ENCODE data around the gene PCDH18.
"Not testable (repeated sequence)": the region's sequence is repeated elsewhere in the genome, so short reads cannot be mapped to it uniquely, and the experiment has no call there.

The PCDH18 gene

GRCh38 chr4:137531986-137532868 lies at the start of gene PCDH18:
Gene PCDH18 (minus strand): TSS chr4:137532494. CDS start chr4:137532088, 406 bp downstream.
- Mint-ChIP-seq H3K4me3 (no peak within 1 kb of the TSS), H3K4me1 (no peaks in the 10 kb centered on the region), H3K27me3 (peaks cover 0 to 6% of the 10 kb centered on the region in 2 donors), H3K9me3 (peaks cover 0 to 3% of the 10 kb centered on the region in 2 donors), H3K36me3 (no peaks in the 10 kb centered on the region), H3K27ac (no peak within 1 kb of the TSS)
- DNase-seq, result no peak
- peak in 1 of 2 donors; percentile 19 for ATAC-seq (replicated peaks)

- Mint-ChIP-seq H3K27me3 (no peaks in the 10 kb centered on the region), H3K4me1 (no peaks in the 10 kb centered on the region), H3K4me3 (no peak overlapping the region), H3K9me3 (peaks cover 0 to 2% of the 10 kb centered on the region in 2 donors), H3K27ac (no peak overlapping the region), H3K36me3 (no peaks in the 10 kb centered on the region)
- DNase-seq, result no peak
- ATAC-seq (replicated peaks), result no peak
Measured at GRCh38 chr4:137576446-137576845, 44.2 kb upstream of the PCDH18 start.

- Mint-ChIP-seq H3K27me3 (no peaks in the 10 kb centered on the region), H3K27ac (no peak overlapping the region), H3K4me3 (no peak overlapping the region)
Measured at GRCh38 chr4:137572647-137573046, 40.4 kb upstream of the PCDH18 start.

GRCh38 chr4:137572163-137572562 lies 39.9 kb upstream of the PCDH18 start:
- Mint-ChIP-seq H3K9me3 (peaks cover 0 to 7% of the 10 kb centered on the region in 2 donors), H3K27me3 (no peaks in the 10 kb centered on the region), H3K36me3 (no peaks in the 10 kb centered on the region), H3K4me3 (no peak overlapping the region), H3K27ac (no peak overlapping the region), H3K4me1 (no peaks in the 10 kb centered on the region)
- DNase-seq (no peak), ATAC-seq (replicated peaks) (no peak)

More at GRCh38 chr4:137572647-137573046, 40.4 kb upstream of the PCDH18 start:
- peaks cover 0 to 5% of the 10 kb centered on the region in 2 donors for H3K9me3 Mint-ChIP-seq
- H3K4me1 Mint-ChIP-seq, result no peaks in the 10 kb centered on the region
- DNase-seq (no peak), ATAC-seq (replicated peaks) (no peak)
- no peaks in the 10 kb centered on the region for H3K36me3 Mint-ChIP-seq

GRCh38 chr4:137559801-137560200 lies 27.5 kb upstream of the PCDH18 start:
- Mint-ChIP-seq H3K4me3 (no peak overlapping the region), H3K27ac (no peak overlapping the region), H3K4me1 (no peaks in the 10 kb centered on the region), H3K9me3 (peaks cover 0 to 6% of the 10 kb centered on the region in 2 donors), H3K36me3 (no peaks in the 10 kb centered on the region), H3K27me3 (no peaks in the 10 kb centered on the region)
- ATAC-seq (replicated peaks) (no peak), DNase-seq (no peak)

- no peak for ATAC-seq (replicated peaks)
- DNase-seq, result no peak
- Mint-ChIP-seq H3K27ac (no peak overlapping the region), H3K9me3 (peaks cover 0 to 7% of the 10 kb centered on the region in 2 donors), H3K27me3 (no peaks in the 10 kb centered on the region), H3K36me3 (no peaks in the 10 kb centered on the region), H3K4me1 (no peaks in the 10 kb centered on the region), H3K4me3 (no peak overlapping the region)
Measured at GRCh38 chr4:137558951-137559350, 26.7 kb upstream of the PCDH18 start.

GRCh38 chr4:137545461-137545861 lies 13.2 kb upstream of the PCDH18 start:
- ATAC-seq (replicated peaks) (no peak), DNase-seq (no peak)
- Mint-ChIP-seq H3K36me3 (no peaks in the 10 kb centered on the region), H3K27me3 (no peaks in the 10 kb centered on the region), H3K9me3 (peaks cover 0 to 2% of the 10 kb centered on the region in 2 donors), H3K4me3 (no peak overlapping the region), H3K4me1 (no peaks in the 10 kb centered on the region), H3K27ac (no peak overlapping the region)

GRCh38 chr4:137543648-137544047 lies 11.4 kb upstream of the PCDH18 start:
- no peak for DNase-seq
- Mint-ChIP-seq H3K9me3 (peaks cover 0 to 2% of the 10 kb centered on the region in 2 donors), H3K27me3 (no peaks in the 10 kb centered on the region), H3K27ac (no peak overlapping the region), H3K36me3 (no peaks in the 10 kb centered on the region), H3K4me3 (no peak overlapping the region), H3K4me1 (no peaks in the 10 kb centered on the region)
- ATAC-seq (replicated peaks), result no peak

GRCh38 chr4:137543198-137543597 lies 10.9 kb upstream of the PCDH18 start:
- Mint-ChIP-seq H3K9me3 (peaks cover 0 to 2% of the 10 kb centered on the region in 2 donors), H3K27me3 (no peaks in the 10 kb centered on the region), H3K4me3 (no peak overlapping the region), H3K4me1 (no peaks in the 10 kb centered on the region), H3K27ac (no peak overlapping the region), H3K36me3 (no peaks in the 10 kb centered on the region)
- DNase-seq, result no peak
- no peak for ATAC-seq (replicated peaks)

- H3K27me3 Mint-ChIP-seq, result no peaks in the 10 kb centered on the region
- DNase-seq (no peak), ATAC-seq (replicated peaks) (no peak)
- no peaks in the 10 kb centered on the region for H3K4me1 Mint-ChIP-seq
- no peak overlapping the region for H3K27ac Mint-ChIP-seq
- H3K9me3 Mint-ChIP-seq, result peaks cover 0 to 2% of the 10 kb centered on the region in 2 donors
- no peaks in the 10 kb centered on the region for H3K36me3 Mint-ChIP-seq
- no peak overlapping the region for H3K4me3 Mint-ChIP-seq
Measured at GRCh38 chr4:137541876-137542646, 9.8 kb upstream of the PCDH18 start.

GRCh38 chr4:137541181-137541580 lies 8.9 kb upstream of the PCDH18 start:
- Mint-ChIP-seq H3K4me1 (no peaks in the 10 kb centered on the region), H3K36me3 (no peaks in the 10 kb centered on the region), H3K4me3 (no peak overlapping the region), H3K27ac (no peak overlapping the region), H3K27me3 (no peaks in the 10 kb centered on the region), H3K9me3 (peaks cover 0 to 3% of the 10 kb centered on the region in 2 donors)
- DNase-seq (no peak), ATAC-seq (replicated peaks) (no peak)

GRCh38 chr4:137540356-137540755 lies 8.1 kb upstream of the PCDH18 start:
- Mint-ChIP-seq H3K27me3 (no peaks in the 10 kb centered on the region), H3K36me3 (no peaks in the 10 kb centered on the region), H3K4me1 (no peaks in the 10 kb centered on the region), H3K27ac (no peak overlapping the region), H3K4me3 (no peak overlapping the region), H3K9me3 (peaks cover 0 to 3% of the 10 kb centered on the region in 2 donors)
- DNase-seq, result no peak
- no peak for ATAC-seq (replicated peaks)

GRCh38 chr4:137538526-137538925 lies 6.2 kb upstream of the PCDH18 start:
- peaks cover 0 to 6% of the 10 kb centered on the region in 2 donors for H3K27me3 Mint-ChIP-seq
- no peak overlapping the region for H3K27ac Mint-ChIP-seq
- H3K9me3 Mint-ChIP-seq, result peaks cover 0 to 2% of the 10 kb centered on the region in 2 donors
- DNase-seq, result no peak
- no peaks in the 10 kb centered on the region for H3K4me1 Mint-ChIP-seq
- H3K4me3 Mint-ChIP-seq, result no peak overlapping the region
- H3K36me3 Mint-ChIP-seq, result no peaks in the 10 kb centered on the region
- no peak for ATAC-seq (replicated peaks)

GRCh38 chr4:137537807-137538206 lies 5.5 kb upstream of the PCDH18 start:
- ATAC-seq (replicated peaks); H3K4me1 Mint-ChIP-seq: not testable (repeated sequence)

More at GRCh38 chr4:137537807-137538206, 5.5 kb upstream of the PCDH18 start:
- not testable (repeated sequence) for H3K27ac Mint-ChIP-seq, DNase-seq, H3K36me3 Mint-ChIP-seq, H3K4me3 Mint-ChIP-seq, H3K27me3 Mint-ChIP-seq, H3K9me3 Mint-ChIP-seq
